Activated CD4-positive, CD25-positive, alpha-beta regulatory T cell treated with anti-CD3 and anti-CD28 coated beads, Interleukin-2, amount 50 U/mL, for 16 hours (primary cell): ENCODE results near the gene FAM53A.
"Not testable (repeated sequence)": the region's sequence is repeated elsewhere in the genome, so short reads cannot be mapped to it uniquely, and the experiment has no call there.

Experiments used
- DNase-seq: peaks from one replicate; pipeline ENCODE4 v3.0.0-alpha.2; 2020; ENCODE audit warnings: low read depth, low spot score

The FAM53A gene

GRCh38 chr4:1685235-1686150 is 1.4 kb upstream of the FAM53A start:
- no peak for DNase-seq

GRCh38 chr4:1684506-1685234 is 557 bp upstream of the FAM53A start:
- DNase-seq = peak; percentile 81

GRCh38 chr4:1683261-1683735 is 815 bp downstream of the FAM53A start:
- no peak for DNase-seq

- DNase-seq = no peak
Observed at GRCh38 chr4:1682860-1683259, 1.3 kb downstream of the FAM53A start.

GRCh38 chr4:1678244-1678643 is 5.9 kb downstream of the FAM53A start:
- no peak for DNase-seq

- DNase-seq = no peak
Observed at GRCh38 chr4:1676605-1677525, 7.2 kb downstream of the FAM53A start.

- DNase-seq = no peak
Observed at GRCh38 chr4:1675802-1676137, 8.3 kb downstream of the FAM53A start.

- DNase-seq = no peak
Observed at GRCh38 chr4:1675136-1675801, 8.8 kb downstream of the FAM53A start.

- DNase-seq = no peak
Observed at GRCh38 chr4:1674682-1675081, 9.4 kb downstream of the FAM53A start.

GRCh38 chr4:1673671-1674070 is 10.4 kb downstream of the FAM53A start:
- DNase-seq = no peak

GRCh38 chr4:1671011-1671410 is 13.1 kb downstream of the FAM53A start:
- DNase-seq = not testable (repeated sequence)

- no peak for DNase-seq
Observed at GRCh38 chr4:1670279-1670678, 13.8 kb downstream of the FAM53A start.

- no peak for DNase-seq
Observed at GRCh38 chr4:1669850-1670249, 14.3 kb downstream of the FAM53A start.

GRCh38 chr4:1669270-1669669 is 14.8 kb downstream of the FAM53A start:
- no peak for DNase-seq

GRCh38 chr4:1668488-1668840 is 15.6 kb downstream of the FAM53A start:
- DNase-seq = no peak

- no peak for DNase-seq
Observed at GRCh38 chr4:1667273-1667672, 16.8 kb downstream of the FAM53A start.

- DNase-seq = no peak
Observed at GRCh38 chr4:1666391-1666790, 17.7 kb downstream of the FAM53A start.

- no peak for DNase-seq
Observed at GRCh38 chr4:1664141-1664540, 20.0 kb downstream of the FAM53A start.

GRCh38 chr4:1663549-1663948 is 20.6 kb downstream of the FAM53A start:
- DNase-seq = no peak

- DNase-seq = no peak
Observed at GRCh38 chr4:1661695-1662094, 22.4 kb downstream of the FAM53A start.

- DNase-seq = no peak
Observed at GRCh38 chr4:1660948-1661677, 23.0 kb downstream of the FAM53A start.
